NCI-H774 (cell line): Measurements from ENCODE around the gene CNR2.
"Not testable (repeated sequence)": the region's sequence is repeated elsewhere in the genome, so short reads cannot be mapped to it uniquely, and the experiment has no call there.

Source experiments
- DNase-seq: peaks from one replicate; lab custom pipeline; 2025; lab: John Stamatoyannopoulos, UW

Gene CNR2

GRCh38 chr1:23916209-23917131 lies 3.3 kb upstream of the CNR2 start:
- no peak for DNase-seq

- DNase-seq = no peak
These were observed 2.3 kb upstream of the CNR2 start for GRCh38 chr1:23915466-23915865.

- no peak for DNase-seq
These were observed 1.8 kb upstream of the CNR2 start for GRCh38 chr1:23914921-23915320.

GRCh38 chr1:23911921-23912320 lies 1.2 kb downstream of the CNR2 start:
- no peak for DNase-seq

- no peak for DNase-seq
These were observed 2.5 kb downstream of the CNR2 start for GRCh38 chr1:23910553-23911246.

- DNase-seq = no peak
These were observed 3.0 kb downstream of the CNR2 start for GRCh38 chr1:23910144-23910543.

GRCh38 chr1:23909412-23909811 lies 3.8 kb downstream of the CNR2 start:
- no peak for DNase-seq

GRCh38 chr1:23908453-23909341 lies 4.5 kb downstream of the CNR2 start:
- DNase-seq = no peak

- DNase-seq = no peak
These were observed 6.4 kb downstream of the CNR2 start for GRCh38 chr1:23906731-23907130.

- DNase-seq = no peak
These were observed 7.6 kb downstream of the CNR2 start for GRCh38 chr1:23905461-23906025.

GRCh38 chr1:23904748-23905357 lies 8.3 kb downstream of the CNR2 start:
- no peak for DNase-seq

- DNase-seq = no peak
These were observed 9.4 kb downstream of the CNR2 start for GRCh38 chr1:23903754-23904153.

- DNase-seq = no peak
These were observed 10.6 kb downstream of the CNR2 start for GRCh38 chr1:23902321-23903278.

GRCh38 chr1:23900017-23900416 lies 13.1 kb downstream of the CNR2 start:
- not testable (repeated sequence) for DNase-seq

GRCh38 chr1:23899070-23899469 lies 14.1 kb downstream of the CNR2 start:
- no peak for DNase-seq

- DNase-seq = no peak
These were observed 16.1 kb downstream of the CNR2 start for GRCh38 chr1:23897083-23897482.

GRCh38 chr1:23896491-23896890 lies 16.7 kb downstream of the CNR2 start:
- DNase-seq = no peak

- DNase-seq = no peak
These were observed 17.2 kb downstream of the CNR2 start for GRCh38 chr1:23895993-23896392.

- DNase-seq = no peak
These were observed 18.1 kb downstream of the CNR2 start for GRCh38 chr1:23895082-23895481.

- no peak for DNase-seq
These were observed 24.1 kb downstream of the CNR2 start for GRCh38 chr1:23889074-23889473.
